EL (cell line): ENCODE measurements around the gene AHR.

ENCODE experiments used
- DNase-seq: peaks from one replicate; pipeline ENCODE4 v3.0.0-alpha.2; 2016

The AHR gene

DNA sequence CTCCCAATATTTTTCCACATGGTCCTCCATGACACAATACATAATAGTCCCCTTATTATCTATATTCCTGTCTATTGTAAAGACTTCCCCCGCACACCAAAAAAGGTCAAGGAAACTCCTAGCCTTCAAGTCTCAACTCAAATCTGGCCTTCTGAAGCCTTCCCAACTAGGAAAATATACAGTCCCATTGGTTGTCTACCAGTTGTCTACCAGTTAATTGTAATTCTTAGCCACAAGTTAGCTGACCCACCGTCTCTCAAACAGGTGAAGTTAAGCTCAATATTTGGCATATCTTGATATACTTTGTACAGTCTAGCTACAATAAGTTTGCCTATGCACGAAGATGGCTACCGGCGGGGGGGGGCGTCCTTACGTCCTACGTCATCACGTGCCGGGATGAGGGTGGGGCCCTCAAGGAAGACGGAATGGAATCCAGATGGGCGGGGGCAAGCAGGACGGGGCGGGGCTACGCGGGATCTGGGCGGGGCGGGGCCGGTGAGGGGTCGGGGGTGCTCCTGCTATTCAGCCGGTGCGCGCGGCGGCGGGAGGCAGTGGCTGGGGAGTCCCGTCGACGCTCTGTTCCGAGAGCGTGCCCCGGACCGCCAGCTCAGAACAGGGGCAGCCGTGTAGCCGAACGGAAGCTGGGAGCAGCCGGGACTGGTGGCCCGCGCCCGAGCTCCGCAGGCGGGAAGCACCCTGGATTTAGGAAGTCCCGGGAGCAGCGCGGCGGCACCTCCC lies at the start of gene AHR:
AHR (plus strand) TSS at position 551 of the 738 bp plus-strand sequence. CDS start 613 bp downstream, outside the sequence.
- DNase-seq = peak; percentile 89

DNA sequence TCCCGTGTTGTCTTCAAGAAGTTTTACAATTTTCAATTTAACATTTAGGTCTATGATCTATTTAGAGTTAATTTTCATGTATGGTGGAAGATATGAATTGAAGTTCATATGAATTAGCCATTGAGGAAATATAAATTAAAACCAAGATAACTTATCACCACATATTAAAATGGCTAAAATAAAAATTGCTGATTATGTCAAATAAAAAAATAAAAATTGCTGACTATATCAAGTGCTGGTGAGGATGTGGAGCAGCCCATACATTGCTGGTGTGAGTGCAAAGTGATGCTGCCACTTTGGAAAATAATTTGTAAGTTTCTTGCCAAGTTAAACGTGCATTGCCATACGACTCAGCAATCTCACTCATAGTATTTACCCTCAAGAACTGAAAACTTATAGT lies 44.6 kb upstream of the AHR start:
- DNase-seq = no peak

DNA sequence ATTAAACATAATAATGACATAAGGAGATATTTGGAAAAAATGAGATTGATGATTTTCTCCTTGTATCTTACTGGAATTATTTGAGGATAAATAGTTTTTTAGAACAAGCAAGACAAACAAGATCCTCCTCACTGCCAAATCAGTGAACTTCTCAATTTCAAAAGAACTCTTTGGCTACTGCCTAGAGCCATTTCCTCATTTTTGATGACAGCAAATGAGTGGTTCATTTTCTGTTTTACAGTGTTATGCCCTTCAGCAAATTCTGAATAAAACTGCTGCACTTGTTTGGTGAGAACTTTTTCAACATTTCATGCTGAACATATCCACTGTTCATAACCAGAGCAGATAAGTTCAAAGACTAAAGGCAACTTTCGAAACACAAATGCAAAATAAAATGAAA lies 42.5 kb upstream of the AHR start:
- no peak for DNase-seq

DNA sequence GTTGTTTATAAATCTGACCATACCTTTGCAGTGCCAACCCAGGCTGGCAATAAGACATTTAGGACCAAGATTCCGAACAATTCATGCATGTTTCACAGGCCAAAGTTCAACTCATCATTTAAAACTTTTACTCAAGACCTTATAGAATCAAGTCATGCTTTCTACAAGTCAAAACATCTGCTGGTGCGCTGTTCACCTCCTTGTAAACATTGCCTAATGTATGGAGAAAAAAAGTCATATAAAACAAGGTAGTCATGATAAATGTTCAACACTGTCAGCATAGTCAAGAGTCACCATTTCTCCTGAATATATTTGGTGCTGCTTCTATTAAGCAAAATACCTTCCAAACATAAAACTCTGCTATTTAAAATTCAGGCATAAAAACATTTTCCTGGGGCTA lies 42.1 kb upstream of the AHR start:
- no peak for DNase-seq

DNA sequence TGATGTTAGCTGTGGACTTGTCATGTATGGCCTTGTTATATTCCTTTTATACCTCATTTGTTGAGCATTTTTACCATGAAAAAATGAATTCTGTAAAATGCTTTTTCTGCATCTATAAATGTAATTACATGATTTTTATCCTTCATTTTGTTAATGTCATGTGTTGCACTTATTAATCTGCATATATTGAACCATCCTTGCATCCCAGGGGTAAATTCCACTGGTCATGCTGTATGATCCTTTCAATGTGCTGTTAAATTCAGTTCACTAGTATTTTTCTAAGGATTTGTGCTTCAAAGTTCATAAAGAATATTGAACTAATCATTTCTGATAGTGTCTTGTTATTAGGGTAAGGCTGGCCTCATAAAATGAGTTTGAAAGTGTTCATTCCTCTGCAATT lies 31.9 kb upstream of the AHR start:
- DNase-seq = no peak

DNA sequence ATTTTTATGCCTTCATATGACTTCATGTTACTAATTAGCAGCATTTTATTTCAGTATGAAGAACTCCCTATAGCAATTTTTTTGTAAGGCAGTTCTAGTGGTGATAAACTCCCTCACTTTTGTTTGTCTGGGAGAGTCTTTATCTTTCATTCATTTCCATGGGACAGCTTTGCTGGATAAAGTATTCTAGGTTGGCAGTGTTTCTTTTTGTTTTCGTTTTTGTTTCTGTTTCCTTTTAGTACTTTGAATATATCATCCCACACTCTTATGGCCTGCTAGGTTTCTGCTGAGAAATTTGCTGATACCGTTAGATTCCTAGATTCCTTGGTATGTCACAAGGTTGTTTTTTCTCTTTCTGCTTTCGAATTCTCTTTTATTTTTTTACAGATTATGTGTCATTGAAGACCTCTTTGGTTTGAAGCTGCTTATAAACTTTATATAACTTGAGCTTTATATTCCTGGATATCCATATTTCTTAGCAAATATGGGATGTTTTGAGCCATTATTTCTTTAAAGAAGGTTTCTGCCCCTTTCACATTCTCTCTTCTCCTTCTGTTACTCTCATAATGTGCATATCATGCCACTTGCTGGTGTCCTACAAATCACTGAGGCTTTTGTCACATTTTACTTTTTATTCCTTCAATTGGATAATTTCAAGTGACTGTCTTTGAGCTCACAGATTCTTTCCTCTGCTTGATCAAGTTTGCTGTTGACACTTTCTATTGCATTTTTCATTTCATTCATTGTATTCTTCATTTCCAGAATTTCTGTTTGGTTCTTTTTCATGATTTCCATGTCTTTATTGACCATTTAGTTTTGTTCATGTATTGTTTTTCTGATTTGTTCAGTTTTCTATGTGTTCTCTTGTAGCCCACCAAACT lies 28.9 kb upstream of the AHR start:
- DNase-seq = no peak

DNA sequence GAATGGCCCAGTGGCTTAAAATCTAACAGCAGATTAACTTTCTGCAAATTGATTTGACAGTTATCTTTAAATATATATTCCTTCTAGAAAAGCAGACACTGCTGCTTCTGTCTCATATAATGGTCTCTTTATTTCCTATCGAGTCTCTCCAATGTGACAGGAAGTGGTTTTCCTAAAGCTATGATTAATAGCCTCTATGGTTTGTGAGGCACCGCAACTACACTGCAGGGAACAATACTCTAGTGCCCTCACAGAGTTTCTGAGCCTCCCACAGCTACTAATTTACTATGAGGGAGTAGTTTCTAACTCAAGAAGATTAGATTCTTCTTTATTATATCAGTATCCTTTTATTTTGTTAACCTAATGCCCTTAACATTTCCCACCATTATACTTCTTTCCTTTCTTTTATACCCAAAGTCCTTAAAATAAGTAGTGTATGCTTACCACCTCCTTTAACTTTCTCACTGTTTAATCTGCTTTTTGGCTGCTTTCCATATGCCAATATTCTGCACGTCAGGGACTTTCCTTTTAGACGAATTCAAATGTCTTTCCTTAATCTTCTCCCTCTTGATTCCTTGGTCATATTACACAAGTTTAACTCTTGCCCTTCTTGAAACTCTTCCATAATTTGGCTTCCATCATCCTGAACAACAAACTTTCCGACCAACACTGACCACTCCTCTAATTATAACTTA lies 23.8 kb upstream of the AHR start:
- peak; percentile 80 for DNase-seq

DNA sequence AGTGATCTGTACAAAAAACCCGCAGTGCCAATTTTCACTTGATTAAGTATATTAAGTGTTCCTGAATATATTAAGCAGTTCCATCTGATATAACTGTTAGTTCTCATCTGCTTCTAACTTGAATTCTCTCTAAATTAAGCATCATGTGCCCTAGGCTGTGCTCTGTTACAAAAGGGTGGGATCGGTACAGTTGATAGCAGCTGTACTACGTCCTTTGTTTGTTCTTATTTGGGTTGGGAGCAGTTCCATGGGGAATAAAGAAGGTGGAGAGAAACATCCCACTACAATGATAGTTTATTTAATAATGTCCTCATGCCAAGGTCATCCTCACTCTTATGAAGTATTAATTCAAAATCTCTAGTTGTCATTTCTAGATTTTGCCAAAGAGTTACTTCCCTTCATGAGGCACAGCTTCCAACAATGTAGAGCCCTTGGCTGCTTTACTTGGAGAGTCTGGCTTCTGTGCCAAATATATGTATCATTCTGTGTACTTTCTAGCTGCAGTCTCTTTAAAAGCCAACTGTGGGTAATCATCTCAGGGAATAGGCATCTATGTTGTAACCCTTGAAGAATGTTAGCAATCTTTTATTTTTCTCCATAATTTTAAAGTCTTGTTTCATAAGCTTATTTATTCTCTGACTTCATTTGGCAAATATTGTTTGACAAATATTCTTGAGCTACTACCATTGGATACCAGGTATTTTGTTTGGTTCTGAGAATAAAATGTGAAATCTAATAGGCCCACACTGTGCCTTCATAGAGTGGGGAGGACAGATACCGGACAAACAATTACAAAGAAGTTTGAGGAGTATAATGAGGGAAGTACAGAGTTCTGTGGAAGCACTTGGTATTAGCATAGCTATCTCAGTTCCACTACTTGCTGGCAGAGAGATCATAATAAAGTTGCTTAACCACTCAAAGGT lies 22.4 kb upstream of the AHR start:
- peak; percentile 95 for DNase-seq

DNA sequence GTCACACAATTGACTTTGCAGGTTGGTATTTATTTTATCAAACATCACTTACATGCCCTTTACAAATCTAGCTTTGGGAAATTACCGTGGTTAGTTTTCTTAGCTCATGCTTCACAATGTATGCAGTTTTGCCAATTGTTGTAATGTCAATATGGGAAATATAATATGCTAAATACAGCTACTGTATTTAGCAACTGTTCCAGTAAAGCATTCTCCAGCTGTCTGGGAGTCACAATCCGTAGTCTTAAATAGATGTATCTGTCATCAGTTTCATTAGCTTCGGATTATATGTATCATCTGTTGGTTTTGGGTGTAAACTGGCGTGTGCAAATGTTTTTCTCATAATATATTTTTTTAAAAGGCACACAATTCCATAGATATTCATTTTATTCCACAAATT lies 19.4 kb upstream of the AHR start:
- no peak for DNase-seq

DNA sequence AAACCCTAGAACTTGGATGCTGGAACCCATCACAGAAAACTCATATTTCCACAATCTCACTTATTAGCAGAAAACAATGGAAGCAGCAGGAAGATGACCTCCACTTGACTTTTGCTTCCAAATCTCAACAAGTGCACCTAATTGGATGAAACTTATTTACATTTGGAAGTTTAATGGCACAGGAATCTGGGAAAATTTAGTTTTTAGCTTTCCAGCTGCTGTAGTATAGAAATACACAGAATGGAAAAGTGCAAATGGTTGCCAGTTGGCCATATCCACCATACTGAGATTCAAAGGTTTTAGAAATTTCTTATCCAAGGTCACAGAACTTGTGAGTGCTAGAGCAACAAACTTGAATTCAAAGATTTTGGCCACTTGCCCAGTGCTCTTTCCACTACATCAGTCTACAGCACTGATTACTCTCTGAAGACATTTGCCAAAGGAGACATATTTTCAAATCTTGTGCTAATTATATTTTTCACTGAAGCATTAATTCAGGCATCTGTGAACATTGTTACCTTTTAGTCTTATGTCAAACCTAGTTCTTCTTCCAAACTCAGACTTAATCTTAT lies 9.3 kb upstream of the AHR start:
- no peak for DNase-seq

DNA sequence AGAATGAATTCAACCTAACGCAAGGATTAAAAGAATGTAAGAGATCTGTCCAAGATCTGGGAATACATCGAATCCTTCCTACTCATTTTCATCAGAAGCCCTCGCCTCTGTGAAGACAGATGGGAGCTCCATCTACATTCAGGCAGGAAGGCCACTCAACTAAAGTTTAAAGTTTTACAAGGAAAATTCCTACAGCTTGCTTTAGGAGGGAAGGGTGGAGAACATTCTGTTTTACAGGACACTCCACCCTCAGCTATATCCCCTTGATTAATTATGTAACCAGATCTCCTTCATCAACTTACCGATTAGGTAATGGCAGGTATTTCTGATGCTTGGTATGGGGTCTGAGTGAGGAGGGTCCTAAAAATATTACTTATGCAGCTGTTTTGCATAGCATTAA lies 5.6 kb upstream of the AHR start:
- no peak for DNase-seq

DNA sequence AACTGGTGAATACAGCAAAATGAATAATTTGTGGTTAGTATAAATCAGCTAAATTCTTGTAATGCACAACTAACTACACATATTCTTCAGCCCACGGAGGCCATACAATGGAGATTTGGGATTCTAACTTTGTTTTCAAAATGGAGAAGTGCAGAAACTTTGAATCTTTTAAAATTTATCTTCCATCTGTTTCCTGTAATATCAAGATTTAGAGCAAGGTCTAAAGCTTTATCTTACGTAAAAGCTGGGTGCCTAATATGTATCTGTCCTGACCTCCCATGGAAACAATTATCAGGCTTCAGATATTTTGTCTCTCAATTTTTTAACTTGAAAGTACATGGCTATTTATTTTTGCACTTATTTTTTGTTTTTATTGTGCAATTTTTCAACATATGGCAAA lies 5.0 kb upstream of the AHR start:
- no peak for DNase-seq

DNA sequence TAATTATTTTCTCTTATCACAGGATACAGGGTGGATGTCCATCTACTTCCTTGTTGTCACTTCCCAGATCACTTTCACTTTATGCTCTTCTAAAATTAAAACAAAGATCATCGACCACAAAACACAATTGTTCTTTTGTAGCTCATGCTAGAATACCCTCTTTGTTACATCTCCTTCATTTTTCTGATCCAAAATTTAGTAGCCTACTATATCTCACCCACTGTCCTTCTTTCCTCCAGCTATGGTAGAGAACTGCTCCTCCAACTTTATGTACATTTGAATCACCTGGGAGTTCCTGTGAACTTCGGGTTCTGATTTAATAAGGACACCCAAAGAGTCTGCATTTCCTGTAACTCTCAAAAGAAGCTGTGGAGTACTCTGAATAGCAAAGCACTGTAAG lies 1.2 kb upstream of the AHR start:
- no peak for DNase-seq

DNA sequence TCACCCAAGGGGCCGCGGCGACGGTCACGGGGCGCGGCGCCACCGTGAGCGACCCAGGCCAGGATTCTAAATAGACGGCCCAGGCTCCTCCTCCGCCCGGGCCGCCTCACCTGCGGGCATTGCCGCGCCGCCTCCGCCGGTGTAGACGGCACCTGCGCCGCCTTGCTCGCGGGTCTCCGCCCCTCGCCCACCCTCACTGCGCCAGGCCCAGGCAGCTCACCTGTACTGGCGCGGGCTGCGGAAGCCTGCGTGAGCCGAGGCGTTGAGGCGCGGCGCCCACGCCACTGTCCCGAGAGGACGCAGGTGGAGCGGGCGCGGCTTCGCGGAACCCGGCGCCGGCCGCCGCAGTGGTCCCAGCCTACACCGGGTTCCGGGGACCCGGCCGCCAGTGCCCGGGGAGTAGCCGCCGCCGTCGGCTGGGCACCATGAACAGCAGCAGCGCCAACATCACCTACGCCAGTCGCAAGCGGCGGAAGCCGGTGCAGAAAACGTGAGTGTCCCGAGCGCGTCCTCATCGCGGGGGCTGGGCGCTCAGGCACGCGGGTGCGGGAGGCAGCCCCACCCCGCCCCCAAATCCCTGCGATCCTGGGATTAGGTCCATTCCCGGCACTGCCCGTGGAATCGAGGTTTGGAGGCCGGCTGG lies 509 bp downstream of the AHR start:
- DNase-seq = peak; percentile 58

DNA sequence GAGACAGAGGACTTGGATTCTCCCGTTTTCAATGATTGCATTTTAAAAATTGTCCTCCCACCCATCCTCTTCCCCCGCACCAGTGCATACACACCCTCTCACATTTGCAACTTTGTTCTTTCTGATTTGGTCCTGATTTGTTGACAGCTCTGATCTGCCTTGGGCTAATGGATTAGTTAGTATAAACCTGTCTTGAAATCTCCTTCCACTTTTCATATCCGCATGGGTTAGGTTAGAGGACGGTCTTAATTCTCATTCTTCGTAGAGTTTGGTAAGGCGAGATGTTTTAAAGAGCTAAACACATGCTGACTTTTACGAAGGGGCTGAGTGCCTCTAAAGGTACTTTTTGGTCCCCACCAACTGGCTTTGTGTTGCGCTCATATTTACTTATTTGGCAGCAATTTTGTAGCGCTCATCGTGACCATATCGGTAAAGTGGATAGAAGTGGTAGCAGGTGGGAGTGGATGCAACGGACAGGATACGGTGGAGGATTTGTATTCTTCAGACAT lies 1.1 kb downstream of the AHR start:
- peak; percentile 45 for DNase-seq

DNA sequence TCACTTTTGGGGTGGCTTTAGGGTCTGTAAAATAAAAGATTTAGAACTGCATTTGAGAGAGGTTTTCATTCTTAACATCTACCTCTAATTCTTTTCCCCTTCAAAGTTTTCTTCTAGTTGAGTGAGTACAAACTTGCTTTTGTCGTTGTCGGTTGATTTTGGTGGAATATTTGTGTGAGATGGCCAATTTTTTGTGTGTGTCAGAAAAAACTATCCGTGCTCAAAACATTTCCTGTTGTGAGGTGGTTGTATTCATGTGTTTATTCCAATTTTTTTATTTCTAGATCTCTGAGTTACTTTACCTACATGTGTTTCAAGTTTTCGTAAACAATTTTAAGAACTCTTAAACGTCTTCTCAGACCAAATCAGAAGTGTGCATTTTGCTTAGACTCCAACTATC lies 1.6 kb downstream of the AHR start:
- DNase-seq = no peak

DNA sequence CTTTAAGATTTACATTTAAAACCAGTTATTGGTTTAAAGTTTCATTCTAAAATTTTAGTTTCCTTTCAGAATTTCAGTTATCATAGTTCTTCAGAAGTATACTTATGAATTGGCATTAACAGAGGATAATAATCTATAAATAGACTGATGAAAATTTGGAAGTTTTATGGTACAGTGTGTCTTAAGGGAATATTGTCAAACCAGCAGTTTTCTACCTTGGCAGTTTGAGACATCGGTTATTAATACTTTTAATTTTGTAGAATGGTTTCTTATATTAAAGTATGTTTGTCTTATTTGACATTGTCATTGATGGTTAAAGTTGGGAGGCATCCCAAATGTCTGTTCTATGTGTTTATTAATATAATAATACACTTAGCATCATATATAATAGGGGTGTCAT lies 2.0 kb downstream of the AHR start:
- DNase-seq = no peak

DNA sequence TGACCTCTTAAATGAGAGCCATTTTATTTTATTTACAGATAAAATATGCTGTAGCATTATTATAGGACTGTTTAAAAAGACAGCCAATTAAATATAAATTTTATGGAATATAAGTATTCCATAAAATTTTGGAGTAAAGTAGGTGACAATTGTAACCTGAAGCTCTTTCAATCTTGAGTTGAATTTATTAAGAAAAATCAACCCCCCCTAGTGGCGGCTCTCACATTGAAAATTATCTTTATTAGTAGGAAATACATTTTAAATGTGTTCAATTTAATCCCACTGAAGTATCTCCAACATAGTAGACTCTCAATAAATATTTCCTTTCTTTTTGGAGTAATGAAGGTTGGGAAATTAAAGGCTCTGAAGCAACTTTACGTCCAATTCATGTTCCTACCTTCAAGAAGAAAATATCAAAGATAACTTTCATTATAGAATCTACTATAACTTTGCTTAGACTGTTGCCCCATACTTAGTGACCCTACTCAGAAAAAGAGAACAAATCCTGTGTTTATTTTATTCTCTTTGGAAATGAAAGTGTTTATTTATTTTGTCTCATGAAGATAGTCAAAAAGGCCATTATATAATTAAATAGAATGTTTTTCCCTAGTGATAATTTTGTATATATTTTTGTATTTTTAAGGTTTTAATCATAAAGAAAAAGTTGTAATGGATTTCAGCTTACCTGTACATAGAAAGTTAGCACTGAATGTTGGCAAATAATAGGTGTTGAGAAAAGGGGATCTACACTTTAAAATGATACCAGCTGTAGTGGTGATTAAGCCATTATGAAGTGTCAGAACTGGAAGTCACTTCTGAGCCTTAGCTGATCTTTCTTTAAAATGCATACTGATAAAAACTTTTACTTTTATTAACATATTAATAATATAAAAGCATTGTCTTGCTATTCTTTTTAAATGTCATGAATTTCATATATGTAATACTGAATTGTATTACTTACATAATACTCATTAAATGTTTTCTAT lies 3.3 kb downstream of the AHR start:
- DNase-seq = peak; percentile 51

DNA sequence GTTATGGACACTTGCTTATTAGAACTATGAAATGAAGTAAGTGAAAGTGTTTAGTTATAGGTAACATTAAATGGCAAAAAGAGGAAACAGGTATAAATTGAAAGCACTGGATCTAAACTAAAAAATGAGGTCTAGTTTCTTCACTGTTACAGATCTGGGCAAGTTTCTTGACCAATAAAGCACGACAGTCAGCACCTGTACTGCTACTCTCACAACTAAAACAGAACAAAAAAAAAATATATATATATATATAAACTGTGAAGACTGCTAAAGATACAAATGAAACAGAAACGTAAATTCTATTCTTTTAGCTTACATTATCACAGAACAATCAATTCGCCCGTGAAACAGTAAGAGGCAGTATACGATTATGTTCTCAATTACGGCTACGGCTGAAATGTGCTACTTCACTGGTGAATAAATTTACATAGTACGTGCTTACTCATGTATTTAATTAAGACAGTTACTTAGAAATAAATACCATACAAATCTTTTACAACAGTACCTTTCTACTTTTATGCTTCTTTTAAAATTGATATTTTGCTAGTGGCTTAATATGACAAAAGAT lies 4.2 kb downstream of the AHR start:
- no peak for DNase-seq

DNA sequence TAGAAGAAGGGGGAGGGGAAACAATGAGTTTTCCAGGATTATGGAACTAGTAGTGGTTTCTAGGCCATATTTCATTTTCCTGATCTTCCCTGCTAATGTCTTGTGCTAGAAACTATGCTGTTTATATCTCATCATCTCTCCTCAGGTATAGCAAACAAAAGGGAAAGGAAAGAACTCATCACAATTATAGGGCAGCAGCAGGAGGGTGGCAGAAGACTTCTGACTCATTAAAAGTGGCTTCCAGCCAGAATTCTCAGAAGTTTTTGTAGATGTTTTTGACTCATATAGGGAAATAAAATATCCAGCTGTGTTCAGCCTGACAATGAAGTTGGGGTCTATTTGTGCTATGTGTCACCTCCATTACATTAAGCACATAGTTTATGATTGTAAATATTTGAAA lies 6.5 kb downstream of the AHR start:
- peak; percentile 93 for DNase-seq
